HUDEP-2 (cell line): ENCODE measurements around the gene CLASP1.

Source experiments
- DNase-seq, 76 experiments: peaks; one replicate each; lab custom pipeline; 2025; ENCODE audit not compliant: unreplicated experiment in 76 of 76; lab: John Stamatoyannopoulos, UW

The CLASP1 gene

DNA sequence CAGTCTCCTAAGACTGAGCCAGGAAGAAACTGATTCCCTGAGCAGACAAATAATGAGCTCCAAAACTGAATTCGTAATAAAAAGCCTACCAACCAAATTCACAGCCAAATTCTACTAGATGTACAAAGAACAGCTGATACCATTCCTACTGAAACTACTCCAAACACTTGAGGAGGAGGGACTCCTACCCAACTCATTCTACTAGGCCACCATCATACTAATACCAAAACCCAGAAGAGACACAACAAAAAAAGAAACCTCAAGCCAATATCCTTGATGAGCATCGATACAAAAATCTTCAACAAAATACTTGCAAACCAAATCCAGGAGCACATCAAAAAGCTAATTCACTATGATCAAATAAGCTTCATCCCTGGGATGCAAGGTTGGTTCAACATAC is 98.6 kb downstream of the CLASP1 start:
- DNase-seq, result no peak

DNA sequence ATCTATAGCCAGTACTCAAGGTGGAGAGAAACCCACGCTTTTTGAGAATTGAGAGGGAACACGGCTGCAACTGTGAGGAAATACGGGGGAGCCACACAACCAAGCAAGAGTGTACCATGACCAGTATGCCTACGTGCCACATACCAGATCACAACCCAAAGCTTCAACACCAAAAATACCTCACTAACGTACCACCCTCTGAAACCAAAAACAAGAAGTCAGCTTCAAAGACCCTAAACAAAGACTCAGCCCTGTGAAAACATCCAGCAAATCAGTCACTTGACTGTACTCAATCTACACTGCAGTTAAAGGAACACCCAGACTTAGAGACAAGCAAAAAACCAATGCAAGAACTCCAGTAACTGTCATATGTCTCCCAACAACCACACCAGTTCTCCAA is 101.6 kb downstream of the CLASP1 start:
- no peak for DNase-seq

GRCh38 chr2:121545913-121546312 is 103.3 kb downstream of the CLASP1 start:
- no peak for DNase-seq

DNA sequence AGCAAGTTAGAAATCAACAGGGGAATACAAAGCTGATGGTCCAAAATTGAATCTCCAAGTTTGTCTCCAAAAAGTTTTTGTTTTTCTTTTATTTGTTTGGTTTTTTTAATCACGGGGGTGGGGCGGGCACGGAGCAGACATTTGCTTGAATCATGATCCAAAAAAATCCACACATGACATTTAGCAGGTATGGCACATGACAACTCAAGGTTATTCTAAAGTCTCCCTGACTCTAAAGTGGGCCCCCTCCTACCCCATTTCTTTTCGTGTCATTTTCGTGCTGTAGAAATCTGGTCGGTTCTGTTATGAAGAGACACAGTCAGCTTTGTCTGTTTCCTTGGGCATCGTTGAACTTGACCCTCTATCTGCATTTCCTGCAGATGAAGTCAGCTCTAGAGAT is 104.0 kb downstream of the CLASP1 start:
- DNase-seq, result no peak

DNA sequence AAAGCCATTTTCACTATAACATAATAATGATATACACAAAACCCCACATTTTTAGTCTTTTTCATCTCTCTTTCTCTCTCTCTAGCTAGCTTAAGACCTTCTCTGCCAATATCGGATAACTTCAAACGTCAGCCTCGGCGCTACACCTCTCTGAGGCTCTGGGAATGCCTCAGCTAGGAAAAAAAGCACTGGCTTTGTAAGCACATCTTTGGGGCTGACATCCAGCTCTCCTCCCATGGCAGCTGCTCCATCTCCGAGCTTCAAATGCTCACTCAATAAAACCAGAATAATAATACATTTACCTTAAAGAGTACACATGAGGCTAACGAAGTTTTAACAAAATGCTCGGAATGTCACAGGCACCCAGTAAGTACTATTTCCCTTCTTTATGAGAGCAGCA is 107.8 kb downstream of the CLASP1 start:
- no peak for DNase-seq

GRCh38 chr2:121539750-121540469 is 109.4 kb downstream of the CLASP1 start:
- DNase-seq, result no peak

DNA sequence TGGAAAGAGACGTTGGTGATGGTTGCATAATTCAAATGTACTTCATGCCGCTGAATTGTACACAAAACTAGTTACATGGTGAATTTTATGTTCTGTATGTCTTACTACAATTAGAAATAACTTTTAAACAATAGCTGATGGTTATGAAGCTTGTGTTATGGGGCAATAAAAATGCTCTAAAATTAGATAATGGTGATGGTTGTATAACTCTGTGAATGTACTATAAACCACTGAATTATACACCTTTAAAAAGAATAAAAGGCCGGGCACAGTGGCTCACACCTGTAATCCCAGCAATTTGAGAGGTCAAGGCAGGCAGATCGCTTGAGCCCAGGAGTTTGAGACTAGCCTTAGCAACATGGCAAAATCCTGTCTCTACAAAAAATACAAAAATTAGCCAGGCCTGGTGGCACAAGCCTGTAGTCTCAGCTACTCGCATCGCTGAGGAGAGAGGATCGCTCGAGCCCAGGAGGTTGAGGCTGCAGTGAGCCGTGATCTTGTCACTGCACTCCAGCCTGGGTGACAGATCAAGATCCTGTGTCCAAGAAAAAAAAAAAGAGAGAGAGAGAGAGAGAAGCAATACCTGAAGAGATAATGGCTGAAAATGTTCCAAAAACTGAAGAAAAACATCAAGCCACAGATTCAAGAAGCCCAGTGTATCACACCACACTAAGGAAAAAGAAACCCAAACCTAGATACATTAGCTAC is 112.3 kb downstream of the CLASP1 start:
- DNase-seq, result no peak

DNA sequence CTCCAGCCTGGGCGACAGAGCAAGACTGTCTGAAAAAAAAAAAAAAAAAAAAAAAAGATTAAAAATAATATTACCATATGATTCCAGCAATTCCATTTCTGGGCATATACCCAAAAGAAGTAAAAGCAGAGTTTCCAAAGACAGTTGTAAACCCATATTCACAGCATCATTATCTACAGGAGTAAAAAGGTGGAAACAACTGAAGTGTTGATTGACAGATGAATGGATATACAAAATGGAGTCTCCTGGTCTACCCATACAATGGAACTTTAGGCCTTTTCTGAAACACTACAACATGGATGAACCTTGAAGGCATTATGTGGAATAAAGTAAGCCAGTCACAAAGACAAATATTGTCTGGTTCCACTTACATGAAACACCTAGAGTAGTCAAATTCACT is 112.9 kb downstream of the CLASP1 start:
- DNase-seq, result no peak

DNA sequence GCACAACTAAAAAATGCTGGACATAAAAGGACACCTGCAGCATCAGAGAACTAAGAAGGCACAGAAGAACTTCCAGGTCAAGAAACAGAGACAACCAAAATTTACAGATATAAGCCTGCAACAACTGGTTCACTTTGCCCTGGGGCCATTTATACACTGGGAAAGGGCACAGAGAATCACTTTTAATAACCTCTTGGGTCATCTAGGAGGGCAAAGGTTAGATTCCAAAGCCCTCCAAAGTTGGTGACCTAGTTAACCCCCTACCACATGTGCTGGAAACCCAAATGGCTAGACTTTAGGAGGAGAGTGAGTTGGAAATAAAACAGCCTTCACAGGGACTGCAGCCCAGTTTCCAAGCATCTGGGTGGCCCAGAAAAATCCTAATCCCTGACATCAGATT is 115.3 kb downstream of the CLASP1 start:
- no peak for DNase-seq

DNA sequence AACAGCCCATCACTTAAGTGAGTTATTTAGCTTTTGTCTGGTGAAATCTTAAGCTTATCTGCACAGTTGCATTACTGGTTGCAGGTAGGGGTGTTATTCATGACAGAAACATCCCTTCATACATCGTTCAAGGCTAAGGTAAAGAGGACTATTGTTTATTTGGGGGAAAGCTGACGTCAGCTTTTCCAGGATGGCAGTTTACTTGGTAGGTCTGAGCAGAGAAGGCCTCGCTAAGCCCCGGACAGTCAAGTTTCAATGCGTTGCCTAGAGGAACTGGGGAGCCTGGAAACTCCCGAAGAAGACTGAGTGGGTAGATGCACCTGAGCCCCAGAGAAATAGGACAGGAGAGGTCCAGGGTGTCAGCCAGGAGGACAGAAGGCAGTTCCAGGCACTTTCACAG is 116.4 kb downstream of the CLASP1 start:
- no peak for DNase-seq

GRCh38 chr2:121532347-121532766 is 116.9 kb downstream of the CLASP1 start:
- no peak for DNase-seq

DNA sequence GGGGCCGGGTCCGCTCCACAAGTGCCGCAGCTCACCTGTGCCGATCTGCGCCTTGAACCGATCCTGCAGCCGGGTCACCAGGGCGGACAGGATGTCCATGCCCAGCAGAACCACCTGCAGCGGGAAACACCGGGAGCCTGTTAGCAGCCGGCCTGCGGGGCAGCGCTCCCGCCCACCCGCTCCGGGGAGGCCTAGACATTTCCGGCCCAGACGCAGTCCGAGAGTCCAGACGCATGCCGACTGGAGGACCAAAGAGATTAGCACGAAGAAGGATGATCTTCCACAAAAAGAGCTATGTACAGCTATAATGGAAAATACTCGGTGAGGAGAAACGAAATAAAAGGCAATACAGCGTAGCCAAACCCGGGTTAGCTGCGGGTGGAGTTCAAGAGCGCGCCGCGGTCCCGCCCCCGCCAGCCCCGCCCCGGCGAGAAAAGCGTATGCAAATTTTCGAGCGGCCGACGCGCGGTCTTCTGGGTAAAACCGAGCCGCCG is 119.0 kb downstream of the CLASP1 start:
- DNase-seq, result peak in 69 of 76 experiments; percentile 20 to 88 (median 67)

- peak in 15 of 76 experiments; percentile 5 to 47 (median 20) for DNase-seq
Measured at GRCh38 chr2:121529439-121530211, 119.6 kb downstream of the CLASP1 start.

DNA sequence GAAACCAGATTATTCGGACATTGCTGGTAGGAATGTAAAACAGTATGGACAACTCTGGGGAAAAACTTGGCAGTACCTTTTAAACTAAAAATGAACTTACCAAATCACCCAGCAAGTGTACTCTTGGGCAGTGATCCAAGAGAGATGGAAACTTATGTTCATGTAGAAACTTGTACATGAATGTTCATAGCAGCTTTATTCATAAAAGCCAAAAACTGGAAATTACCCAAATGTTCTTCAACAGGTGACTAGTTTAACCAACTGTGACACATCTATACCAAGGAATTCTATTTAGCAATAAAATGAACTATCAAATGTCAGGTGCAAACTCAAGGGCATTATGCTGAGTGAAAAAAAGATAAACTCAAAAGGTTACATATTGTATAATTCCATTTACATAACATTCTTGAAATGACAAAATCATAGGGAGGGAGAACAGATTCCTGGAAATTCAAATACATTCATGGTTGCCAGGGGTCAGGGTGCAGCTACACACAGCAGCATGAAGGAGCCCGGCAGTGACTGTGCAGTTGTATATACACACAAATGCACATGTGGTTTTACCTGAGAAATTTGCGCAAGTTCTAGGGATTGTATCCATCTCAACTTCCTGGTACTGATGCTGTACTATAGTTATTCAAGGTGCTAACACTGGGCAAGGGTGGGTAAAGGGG is 122.1 kb downstream of the CLASP1 start:
- no peak for DNase-seq

DNA sequence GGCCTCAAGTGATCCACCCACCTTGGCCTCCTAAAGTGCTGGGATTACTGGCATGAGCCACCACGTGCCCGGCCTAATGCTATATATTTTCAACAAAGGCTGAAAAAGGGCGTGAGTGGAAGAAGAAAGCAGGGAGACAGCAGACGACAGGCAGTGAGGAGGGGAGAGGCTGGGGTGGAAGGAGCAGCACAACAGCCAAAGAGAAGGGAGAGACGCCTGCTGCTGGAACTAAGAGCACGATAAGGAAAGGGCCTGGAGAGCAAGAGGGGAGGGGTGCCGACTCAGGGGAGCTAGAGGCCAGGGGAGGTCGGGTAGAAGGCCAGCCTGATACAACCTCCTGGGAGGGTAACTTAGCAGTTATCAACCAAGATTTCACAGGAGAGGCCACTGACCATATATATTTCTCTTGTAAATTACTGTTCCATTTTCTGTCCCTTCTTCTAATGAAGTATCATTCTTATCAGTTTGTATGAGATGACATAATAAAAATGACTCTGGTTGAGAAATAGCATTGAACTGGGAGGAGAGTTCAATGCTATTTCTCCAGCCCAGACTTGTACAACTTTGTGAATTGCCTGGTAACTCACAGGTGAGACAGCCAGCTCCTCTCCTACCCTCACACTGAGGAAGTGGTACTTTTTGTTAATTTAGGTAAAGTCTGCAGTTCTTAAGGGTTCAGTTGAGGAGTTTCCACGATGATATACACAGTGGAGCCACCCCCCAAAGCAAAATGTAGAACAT is 124.4 kb downstream of the CLASP1 start:
- DNase-seq, result peak in 1 of 76 experiments; percentile 8

DNA sequence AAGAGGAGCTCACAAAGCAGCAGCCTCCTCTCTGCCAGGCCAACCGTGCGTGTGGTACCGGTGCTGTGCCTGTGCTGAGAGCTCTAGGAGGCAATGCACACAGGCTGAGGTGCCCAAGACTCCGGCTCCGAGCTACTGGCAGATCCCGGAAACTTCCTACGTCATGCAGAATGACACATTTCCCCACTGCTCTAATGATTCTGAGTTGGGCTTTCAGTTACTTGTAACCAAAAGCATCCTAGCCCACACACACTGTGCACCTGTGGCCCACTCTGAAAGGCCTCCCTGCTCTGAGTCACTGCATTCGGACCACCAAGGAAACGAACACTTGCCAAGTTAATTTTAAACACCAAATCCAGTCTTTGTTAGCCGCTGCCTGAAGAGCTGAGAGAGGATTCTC is 127.9 kb downstream of the CLASP1 start:
- no peak for DNase-seq

- no peak for DNase-seq
Measured at GRCh38 chr2:121520641-121520994, 128.6 kb downstream of the CLASP1 start.

DNA sequence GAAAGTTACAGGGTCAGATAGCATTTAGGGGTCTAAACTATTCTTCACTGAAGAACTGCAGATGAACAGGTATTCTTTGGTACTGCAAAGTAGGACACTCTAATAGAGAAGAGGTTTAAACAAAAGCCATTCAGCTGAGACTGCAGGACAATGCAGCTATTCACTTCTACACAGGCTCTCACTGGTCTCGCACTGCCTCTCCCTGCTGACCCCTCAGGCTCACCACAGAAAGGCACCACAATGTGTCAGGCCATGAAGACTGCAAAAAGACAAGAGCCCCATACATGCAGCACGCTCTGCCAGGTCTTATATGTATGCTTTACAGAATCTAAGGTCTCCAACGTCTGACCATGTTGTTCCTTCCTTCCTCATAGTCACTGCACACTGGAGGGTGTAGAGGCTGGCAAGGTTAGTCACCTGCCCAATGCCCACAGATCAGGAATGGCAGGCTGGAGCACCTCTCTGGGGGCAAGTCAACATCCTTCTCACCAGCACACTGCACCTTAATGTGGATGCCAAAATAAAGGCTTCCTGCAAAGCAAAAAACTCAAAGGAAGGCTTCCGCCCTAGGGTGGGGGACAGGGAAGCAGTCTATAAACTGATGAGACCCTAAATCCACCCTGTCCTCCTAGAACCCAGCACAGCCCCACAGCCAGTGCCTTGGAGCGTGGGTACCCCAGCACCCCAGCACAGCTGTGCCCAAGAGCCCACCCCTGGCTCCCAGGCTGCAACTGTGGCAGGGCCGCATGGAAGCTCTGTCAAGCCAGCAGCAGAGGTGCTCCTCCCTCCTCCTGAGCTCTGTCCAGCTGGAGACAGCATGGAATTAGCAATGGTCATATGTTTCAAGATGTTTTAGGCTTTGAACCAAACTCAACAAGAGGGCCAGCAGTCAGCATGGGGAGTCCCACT is 129.3 kb downstream of the CLASP1 start:
- no peak for DNase-seq

GRCh38 chr2:121519153-121519552 is 130.1 kb downstream of the CLASP1 start:
- no peak for DNase-seq
